Adipocyte (in vitro differentiated cells): ENCODE measurements around the gene RHOB.

Source experiments
- DNase-seq: peaks from one replicate; pipeline ENCODE4 v3.0.0-alpha.2; 2015; ENCODE audit warnings: low read depth
- H3K27me3 ChIP-seq: replicated peaks from 2 replicates; pipeline ENCODE4 v1.7.0; 2013; ENCODE audit warnings: mild to moderate bottlenecking, low read length, moderate library complexity; ENCODE audit not compliant: control insufficient read depth, insufficient read depth
- H3K36me3 ChIP-seq: 2 replicates; pipeline ENCODE4 v1.7.0; 2013; ENCODE audit warnings: low read length, mild to moderate bottlenecking, moderate library complexity; ENCODE audit not compliant: control insufficient read depth, insufficient read depth, severe bottlenecking
- H3K4me1 ChIP-seq: 2 replicates; pipeline ENCODE4 v1.7.0; 2013; ENCODE audit warnings: mild to moderate bottlenecking, low read length, moderate library complexity; ENCODE audit not compliant: control insufficient read depth, insufficient read depth
- H3K4me3 ChIP-seq: 2 replicates; pipeline ENCODE4 v1.7.0; 2013; ENCODE audit warnings: mild to moderate bottlenecking, low read length, moderate library complexity
- H3K9ac ChIP-seq: 2 replicates; pipeline ENCODE4 v1.7.0; 2013; ENCODE audit warnings: mild to moderate bottlenecking, low read length, moderate library complexity
- H3K9me3 ChIP-seq: 2 replicates; pipeline ENCODE4 v1.7.0; 2013; ENCODE audit warnings: mild to moderate bottlenecking, low read length, moderate library complexity; ENCODE audit not compliant: control insufficient read depth

The RHOB gene

GRCh38 chr2:20423359-20423758 lies 23.5 kb upstream of the RHOB start:
- no peak overlapping the region for H3K4me3 ChIP-seq
- H3K9me3 ChIP-seq = no peaks in the 10 kb centered on the region
- DNase-seq = no peak
- no peaks in the 10 kb centered on the region for H3K36me3 ChIP-seq
- H3K27me3 ChIP-seq = no peaks in the 10 kb centered on the region
- H3K9ac ChIP-seq = peak overlapping the region; percentile 74
- H3K4me1 ChIP-seq = peaks cover 69% of the 10 kb centered on the region

GRCh38 chr2:20423847-20424246 lies 23.0 kb upstream of the RHOB start:
- H3K4me1 ChIP-seq = peaks cover 64% of the 10 kb centered on the region
- H3K9ac ChIP-seq = peak overlapping the region; percentile 10
- no peaks in the 10 kb centered on the region for H3K27me3 ChIP-seq
- no peaks in the 10 kb centered on the region for H3K9me3 ChIP-seq
- H3K4me3 ChIP-seq = no peak overlapping the region
- DNase-seq = no peak
- no peaks in the 10 kb centered on the region for H3K36me3 ChIP-seq

- Histone ChIP-seq H3K9me3 (no peaks in the 10 kb centered on the region), H3K27me3 (no peaks in the 10 kb centered on the region), H3K36me3 (no peaks in the 10 kb centered on the region), H3K4me1 (peaks cover 64% of the 10 kb centered on the region), H3K9ac (peak overlapping the region; percentile 18), H3K4me3 (no peak overlapping the region)
- peak; percentile 61 for DNase-seq
Measured at GRCh38 chr2:20424300-20425290, 22.3 kb upstream of the RHOB start.

- no peaks in the 10 kb centered on the region for H3K36me3 ChIP-seq
- no peak for DNase-seq
- no peak overlapping the region for H3K4me3 ChIP-seq
- peaks cover 64% of the 10 kb centered on the region for H3K4me1 ChIP-seq
- H3K9me3 ChIP-seq = no peaks in the 10 kb centered on the region
- no peaks in the 10 kb centered on the region for H3K27me3 ChIP-seq
- no peak overlapping the region for H3K9ac ChIP-seq
Measured at GRCh38 chr2:20425371-20425881, 21.4 kb upstream of the RHOB start.

GRCh38 chr2:20425884-20426283 lies 21.0 kb upstream of the RHOB start:
- Histone ChIP-seq H3K9me3 (no peaks in the 10 kb centered on the region), H3K9ac (no peak overlapping the region), H3K4me3 (no peak overlapping the region), H3K4me1 (peaks cover 65% of the 10 kb centered on the region), H3K36me3 (no peaks in the 10 kb centered on the region), H3K27me3 (no peaks in the 10 kb centered on the region)
- DNase-seq = no peak

- no peak for DNase-seq
- H3K4me1 ChIP-seq = peaks cover 58% of the 10 kb centered on the region
- H3K9me3 ChIP-seq = no peaks in the 10 kb centered on the region
- H3K36me3 ChIP-seq = no peaks in the 10 kb centered on the region
- H3K27me3 ChIP-seq = no peaks in the 10 kb centered on the region
- no peak overlapping the region for H3K9ac ChIP-seq
- no peak overlapping the region for H3K4me3 ChIP-seq
Measured at GRCh38 chr2:20427931-20428526, 18.8 kb upstream of the RHOB start.

GRCh38 chr2:20428717-20429490 lies 18.0 kb upstream of the RHOB start:
- Histone ChIP-seq H3K27me3 (no peaks in the 10 kb centered on the region), H3K9me3 (no peaks in the 10 kb centered on the region), H3K9ac (no peak overlapping the region), H3K36me3 (no peaks in the 10 kb centered on the region), H3K4me3 (no peak overlapping the region), H3K4me1 (peaks cover 52% of the 10 kb centered on the region)
- DNase-seq = no peak

GRCh38 chr2:20429528-20429927 lies 17.3 kb upstream of the RHOB start:
- Histone ChIP-seq H3K27me3 (no peaks in the 10 kb centered on the region), H3K9ac (no peak overlapping the region), H3K4me3 (no peak overlapping the region), H3K36me3 (no peaks in the 10 kb centered on the region), H3K9me3 (no peaks in the 10 kb centered on the region), H3K4me1 (peaks cover 46% of the 10 kb centered on the region)
- no peak for DNase-seq

- Histone ChIP-seq H3K36me3 (no peaks in the 10 kb centered on the region), H3K9ac (no peak overlapping the region), H3K4me3 (no peak overlapping the region), H3K4me1 (peaks cover 41% of the 10 kb centered on the region), H3K9me3 (no peaks in the 10 kb centered on the region), H3K27me3 (no peaks in the 10 kb centered on the region)
- no peak for DNase-seq
Measured at GRCh38 chr2:20430035-20430434, 16.8 kb upstream of the RHOB start.

- Histone ChIP-seq H3K9me3 (no peaks in the 10 kb centered on the region), H3K4me1 (peaks cover 35% of the 10 kb centered on the region), H3K27me3 (no peaks in the 10 kb centered on the region), H3K4me3 (no peak overlapping the region), H3K36me3 (no peaks in the 10 kb centered on the region), H3K9ac (no peak overlapping the region)
- DNase-seq = no peak
Measured at GRCh38 chr2:20430461-20431300, 16.2 kb upstream of the RHOB start.
